HG03135 (cell line): ENCODE results near the gene RPS6KL1.
A peak's percentile ranks its signal among the peaks of the same experiment; 100 is the strongest.

Experiments used
- ATAC-seq: cut with Tn5 transposase; IDR thresholded peaks from one replicate; pipeline ENCODE4 v1.9.1; 2021; ENCODE audit warnings: mild to moderate bottlenecking, moderate library complexity; ENCODE audit not compliant: unreplicated experiment

RPS6KL1 gene

DNA sequence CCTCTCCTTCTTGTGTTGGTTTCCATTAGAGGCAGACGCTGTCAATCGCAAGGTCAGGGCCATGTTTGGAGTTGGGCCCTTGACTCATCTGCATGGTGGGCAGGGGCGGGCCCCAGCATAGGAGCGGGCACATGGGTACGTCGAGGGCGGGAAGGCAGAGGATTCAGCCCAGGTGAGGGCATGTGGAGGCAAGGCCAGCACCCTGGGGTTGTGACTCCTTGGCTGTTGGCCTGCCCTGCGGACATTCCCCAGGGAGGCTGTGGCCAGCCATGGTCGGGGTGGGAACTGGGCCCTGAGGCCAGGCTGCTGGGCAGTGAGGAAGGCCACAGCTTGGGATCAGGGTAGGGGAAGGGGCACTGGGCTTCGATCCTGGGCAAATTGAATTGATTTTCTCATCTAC lies 10.3 kb downstream of the RPS6KL1 start:
- ATAC-seq: no peak

DNA sequence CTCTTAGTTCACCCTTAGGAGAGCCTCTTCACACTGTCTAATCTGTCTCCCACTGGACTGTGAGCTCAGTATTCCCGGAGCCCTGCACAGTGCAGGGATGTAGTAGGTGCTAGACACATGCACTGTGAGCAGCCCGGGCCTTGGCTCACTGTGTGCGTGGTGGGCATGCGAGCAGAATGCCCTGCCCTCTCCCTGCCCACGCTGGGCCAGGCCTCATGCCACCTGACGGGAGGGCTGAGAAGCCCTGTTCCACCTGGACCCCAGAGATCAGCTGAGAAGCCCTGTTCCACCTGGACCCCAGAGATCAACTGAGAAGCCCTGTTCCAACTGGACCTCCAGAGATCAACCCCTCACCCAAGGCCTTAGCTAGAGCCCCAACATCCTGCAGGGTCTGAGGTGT lies 10.9 kb downstream of the RPS6KL1 start:
- ATAC-seq: no peak

DNA sequence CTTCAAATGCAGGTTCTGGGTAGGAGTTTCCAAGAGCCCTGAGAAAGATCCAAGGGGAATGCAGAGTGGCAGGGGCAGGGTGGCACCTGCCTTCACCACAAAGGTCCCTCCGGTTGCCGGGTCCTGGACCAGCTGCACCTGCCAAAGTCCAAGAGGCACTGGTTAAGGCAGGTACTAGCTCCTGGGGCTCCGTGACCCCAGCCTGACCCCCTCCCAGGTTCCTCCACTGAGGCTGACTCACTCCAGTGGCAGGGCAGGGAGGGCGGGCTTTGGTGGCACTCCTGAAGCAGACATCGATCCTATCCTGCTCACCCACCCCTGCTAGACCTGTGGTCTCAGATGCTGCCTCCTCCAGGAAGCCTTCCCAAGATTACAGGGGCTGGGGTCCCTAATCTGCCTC lies 11.4 kb downstream of the RPS6KL1 start:
- no peak for ATAC-seq

DNA sequence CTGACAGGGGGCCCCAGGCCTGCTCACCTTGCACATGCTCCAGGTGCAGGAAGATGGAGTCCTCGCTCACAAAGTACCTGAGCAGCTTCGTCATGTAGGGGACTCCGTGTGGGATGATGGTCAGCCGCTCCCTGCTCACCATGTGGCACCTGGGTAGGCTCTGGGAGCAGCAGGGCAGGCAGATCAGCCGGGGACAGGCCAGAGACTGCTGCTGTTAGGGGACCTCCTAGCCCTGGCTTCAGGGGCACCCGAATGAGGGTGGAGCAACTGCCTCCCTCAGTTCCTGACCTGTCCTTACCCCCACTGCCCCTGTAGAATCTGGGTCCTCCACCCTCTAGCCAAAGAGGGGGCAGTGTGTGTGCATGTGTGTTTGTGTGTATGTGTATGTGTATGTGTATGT lies 11.8 kb downstream of the RPS6KL1 start:
- ATAC-seq: no peak

GRCh38 chr14:74910556-74910955 lies 12.5 kb downstream of the RPS6KL1 start:
- ATAC-seq: no peak

- ATAC-seq: no peak
These were observed 13.1 kb downstream of the RPS6KL1 start for GRCh38 chr14:74909911-74910310.

GRCh38 chr14:74909501-74909900 lies 13.6 kb downstream of the RPS6KL1 start:
- no peak for ATAC-seq

DNA sequence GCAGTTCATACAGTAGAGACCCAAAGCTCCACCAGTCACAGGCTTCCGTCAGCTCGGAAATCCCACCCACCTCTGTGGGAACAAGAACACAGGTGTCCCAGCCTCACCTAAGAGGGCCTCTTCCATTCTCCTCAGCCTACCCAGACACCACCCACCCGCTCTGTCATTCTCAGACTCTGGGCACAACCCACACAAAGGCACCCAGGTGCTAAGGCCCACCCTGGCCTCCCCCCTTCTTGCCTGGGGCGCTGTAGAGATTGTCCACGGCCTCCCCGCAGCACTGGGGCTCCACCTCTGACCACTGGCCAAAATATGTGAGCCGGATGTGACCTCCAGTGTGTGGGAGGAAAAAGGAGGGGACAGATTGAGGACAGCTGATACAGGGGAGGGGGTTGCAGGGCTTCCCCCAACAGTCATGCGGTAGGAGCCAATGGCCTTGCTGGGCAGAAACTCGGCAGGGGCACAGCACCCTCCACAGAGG lies 14.2 kb downstream of the RPS6KL1 start:
- ATAC-seq: no peak

DNA sequence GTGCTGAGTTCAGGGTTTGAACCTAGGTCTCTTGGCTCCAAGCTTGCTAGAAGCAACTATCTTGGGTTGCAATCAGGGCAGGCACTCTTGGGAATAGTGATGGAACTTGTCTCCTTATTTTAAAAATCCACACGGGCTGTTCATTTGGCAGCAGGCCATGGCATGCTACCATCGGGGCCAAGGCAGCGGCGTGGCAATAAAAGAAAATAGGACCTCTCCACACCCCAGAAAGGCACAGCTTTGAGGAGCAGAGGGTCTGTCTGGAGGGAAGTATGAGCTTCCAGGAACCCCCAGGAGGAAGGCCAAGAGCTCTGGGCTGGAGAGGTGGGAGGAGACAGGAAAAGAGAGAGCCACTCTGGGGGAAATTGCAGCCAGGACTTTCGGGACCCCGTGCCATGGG lies 15.3 kb downstream of the RPS6KL1 start:
- no peak for ATAC-seq

DNA sequence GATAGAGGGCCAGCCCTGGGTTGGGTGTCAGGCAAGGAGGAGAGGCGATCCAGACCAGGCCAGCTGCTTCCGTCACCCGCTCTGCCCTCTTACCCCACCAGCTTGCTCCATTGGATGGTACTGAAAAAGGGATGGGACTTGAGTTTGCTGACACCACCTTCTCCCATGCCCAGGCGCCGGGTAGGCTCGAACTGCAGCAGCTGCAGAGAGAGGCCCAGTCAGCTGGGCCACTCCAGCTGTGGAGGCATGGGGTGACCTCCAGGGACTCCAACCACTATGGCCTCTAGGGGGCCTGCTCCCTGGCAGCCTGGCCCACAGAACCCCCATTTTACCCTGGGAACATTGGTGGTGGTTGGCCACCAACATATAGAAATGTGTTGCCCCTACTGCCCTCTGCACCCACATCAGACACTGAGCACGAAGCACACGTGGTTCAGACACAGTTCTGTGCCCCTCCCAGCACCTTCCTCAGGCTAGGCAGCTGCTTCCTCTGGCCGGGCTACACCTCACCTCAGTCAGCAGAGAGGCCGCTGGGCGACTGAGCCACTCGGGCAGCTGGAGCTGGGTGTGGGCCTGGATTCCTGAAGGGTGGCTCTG lies 16.0 kb downstream of the RPS6KL1 start:
- no peak for ATAC-seq

GRCh38 chr14:74905595-74906142 lies 17.4 kb downstream of the RPS6KL1 start:
- ATAC-seq: no peak

- ATAC-seq: no peak
These were observed 18.2 kb downstream of the RPS6KL1 start for GRCh38 chr14:74904635-74905503.

- no peak for ATAC-seq
These were observed 19.9 kb downstream of the RPS6KL1 start for GRCh38 chr14:74902941-74903705.

- ATAC-seq: no peak
These were observed 24.4 kb downstream of the RPS6KL1 start for GRCh38 chr14:74898694-74899093.

DNA sequence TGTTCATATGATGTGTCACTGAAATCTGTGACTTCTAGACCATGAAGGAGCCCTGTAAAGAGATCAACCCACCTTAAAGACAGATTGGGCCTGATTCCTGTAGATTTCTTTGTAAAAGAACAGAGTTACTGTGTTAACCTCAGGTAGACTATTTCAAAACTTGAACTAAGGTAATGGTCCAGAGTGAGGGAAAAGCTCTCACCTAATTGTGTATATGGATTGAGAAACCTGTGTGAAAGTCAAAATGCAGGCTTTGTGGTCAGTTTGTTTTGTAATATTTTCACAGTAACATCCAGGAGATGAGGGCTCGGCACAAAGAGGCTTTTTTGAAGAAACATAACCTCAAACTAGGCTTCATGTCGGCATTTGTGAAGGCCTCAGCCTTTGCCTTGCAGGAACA lies 25.0 kb downstream of the RPS6KL1 start:
- no peak for ATAC-seq

GRCh38 chr14:74897642-74898041 lies 25.4 kb downstream of the RPS6KL1 start:
- ATAC-seq: no peak

- no peak for ATAC-seq
These were observed 26.7 kb downstream of the RPS6KL1 start for GRCh38 chr14:74896400-74896799.

DNA sequence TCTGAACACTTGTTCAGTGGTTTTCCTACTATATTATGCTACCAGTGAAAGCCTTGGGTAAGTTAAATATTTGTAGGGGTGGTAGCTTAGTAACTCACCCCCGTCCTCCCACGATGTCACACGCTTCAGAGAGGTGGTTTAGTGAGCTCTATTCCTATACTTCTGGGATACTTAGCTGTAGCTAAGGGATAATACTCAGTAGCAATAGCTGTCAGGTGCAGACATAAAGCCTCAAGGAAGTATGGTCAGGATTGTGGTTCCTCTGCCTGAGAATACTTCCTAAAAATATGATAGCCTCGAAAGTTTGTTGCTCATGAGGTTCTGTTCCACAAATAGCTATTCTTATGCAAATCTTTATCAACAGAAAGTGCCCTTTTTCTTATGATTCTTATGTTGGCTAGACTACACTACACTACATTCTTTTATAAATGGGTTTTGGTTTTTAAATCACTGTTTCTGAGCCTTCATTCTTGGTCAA lies 29.4 kb downstream of the RPS6KL1 start:
- ATAC-seq: peak; percentile 74

DNA sequence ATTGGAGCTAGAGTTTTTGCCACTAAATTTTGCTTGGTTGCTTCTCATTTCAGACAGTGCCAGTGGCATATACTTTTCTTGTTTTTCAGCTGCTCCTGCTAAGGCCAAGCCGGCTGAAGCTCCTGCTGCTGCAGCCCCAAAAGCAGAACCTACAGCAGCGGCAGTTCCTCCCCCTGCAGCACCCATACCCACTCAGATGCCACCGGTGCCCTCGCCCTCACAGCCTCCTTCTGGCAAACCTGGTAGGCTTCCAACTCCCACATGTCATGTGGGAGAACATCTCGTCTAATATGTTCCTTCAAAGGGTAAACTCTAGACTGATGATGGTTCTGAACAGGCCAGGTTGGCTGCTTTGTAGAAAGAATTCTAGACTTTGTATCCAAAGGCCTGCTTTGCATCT lies 30.3 kb downstream of the RPS6KL1 start:
- ATAC-seq: no peak

GRCh38 chr14:74891870-74892269 lies 31.2 kb downstream of the RPS6KL1 start:
- ATAC-seq: no peak

DNA sequence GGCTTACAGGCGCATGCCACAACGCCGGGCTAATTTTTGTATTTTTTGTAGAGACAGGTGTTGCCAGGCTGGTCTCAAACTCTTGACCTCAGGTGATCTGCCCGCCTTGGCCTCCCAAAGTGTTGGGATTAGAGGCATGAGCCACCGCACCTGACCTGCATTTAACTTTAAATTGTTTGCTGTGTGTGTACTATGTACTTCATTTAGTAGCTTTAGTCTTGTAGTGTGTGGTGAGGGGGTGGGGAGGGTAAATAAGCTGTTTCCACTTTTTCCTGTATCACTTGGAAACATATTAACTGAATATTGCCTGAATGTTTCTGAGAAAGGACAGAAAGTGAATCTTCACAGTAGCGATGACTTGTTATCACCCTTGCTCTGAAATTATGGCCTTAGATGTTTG lies 32.8 kb downstream of the RPS6KL1 start:
- ATAC-seq: no peak
